H54 (cell line): ENCODE data around the gene DCAF10.
"Not testable (repeated sequence)": the region's sequence is repeated elsewhere in the genome, so short reads cannot be mapped to it uniquely, and the experiment has no call there.

Source experiments
- DNase-seq: peaks from one replicate; pipeline ENCODE4 v3.0.0; 2011; ENCODE audit warnings: low spot score, mixed read lengths; ENCODE audit not compliant: insufficient read length
- FAIRE-seq: peaks from 3 replicates; lab custom pipeline; 2011; peaks lifted over from hg19 to GRCh38; lab: Jason Lieb, UNC
- POLR2A ChIP-seq: IDR thresholded peaks from 2 replicates; pipeline ENCODE4 v1.6.1; 2011; ENCODE audit warnings: low read depth, mild to moderate bottlenecking, low read length

The DCAF10 gene

GRCh38 chr9:37903647-37904444, 103.2 kb downstream of the DCAF10 start, which contains the start of gene SLC25A51:
SLC25A51 (minus strand) TSS chr9:37904127; CDS start chr9:37888550, 15,577 bp downstream.
- TF ChIP-seq POLR2A, result peak; percentile 65
- no peak for FAIRE-seq

GRCh38 chr9:37904445-37905130, 104.0 kb downstream of the DCAF10 start:
- DNase-seq (no peak), FAIRE-seq (no peak)
- no peak for TF ChIP-seq POLR2A

More at GRCh38 chr9:37903647-37904444, 103.2 kb downstream of the DCAF10 start, which contains the start of gene SLC25A51:
- peak; percentile 77 for DNase-seq

- no peak for TF ChIP-seq POLR2A
- DNase-seq (no peak), FAIRE-seq (no peak)
Observed at GRCh38 chr9:37905131-37905505, 104.5 kb downstream of the DCAF10 start.

GRCh38 chr9:37905776-37906175, 105.2 kb downstream of the DCAF10 start:
- FAIRE-seq, result no peak
- DNase-seq, result no peak
- TF ChIP-seq POLR2A, result no peak

- no peak for FAIRE-seq
- no peak for TF ChIP-seq POLR2A
- DNase-seq, result no peak
Observed at GRCh38 chr9:37906312-37907239, 106.0 kb downstream of the DCAF10 start.

GRCh38 chr9:37908283-37908682, 107.7 kb downstream of the DCAF10 start:
- no peak for TF ChIP-seq POLR2A
- FAIRE-seq (no peak), DNase-seq (no peak)

GRCh38 chr9:37908698-37909186, 108.1 kb downstream of the DCAF10 start:
- FAIRE-seq, result no peak
- no peak for DNase-seq
- no peak for TF ChIP-seq POLR2A

GRCh38 chr9:37909326-37909725, 108.7 kb downstream of the DCAF10 start:
- no peak for TF ChIP-seq POLR2A
- FAIRE-seq (no peak), DNase-seq (no peak)

GRCh38 chr9:37909836-37910235, 109.2 kb downstream of the DCAF10 start:
- FAIRE-seq, DNase-seq: not testable (repeated sequence)

GRCh38 chr9:37910271-37910670, 109.7 kb downstream of the DCAF10 start:
- FAIRE-seq, result no peak
- DNase-seq, result no peak
- TF ChIP-seq POLR2A, result no peak

GRCh38 chr9:37911271-37911681, 110.7 kb downstream of the DCAF10 start:
- TF ChIP-seq POLR2A, result no peak
- FAIRE-seq, result no peak
- no peak for DNase-seq

- DNase-seq (peak; percentile 60), FAIRE-seq (peak; percentile 62)
- TF ChIP-seq POLR2A, result no peak
Observed at GRCh38 chr9:37913480-37914153, 113.0 kb downstream of the DCAF10 start.

GRCh38 chr9:37914154-37914551, 113.6 kb downstream of the DCAF10 start:
- DNase-seq, result no peak
- no peak for TF ChIP-seq POLR2A

More at GRCh38 chr9:37914154-37914551, 113.6 kb downstream of the DCAF10 start:
- no peak for FAIRE-seq
